ENCODE measurements around the gene MACIR. TPM values are rescaled to one million over a fixed set of nuclear protein-coding genes. Genes with fewer than 3 reads are reported as not detected.

Gene MACIR
- polyA plus RNA-seq, 2 of the 4 experiments (the other 2 are of a cell fraction), result 20.1 to 38.8 TPM

DNA sequence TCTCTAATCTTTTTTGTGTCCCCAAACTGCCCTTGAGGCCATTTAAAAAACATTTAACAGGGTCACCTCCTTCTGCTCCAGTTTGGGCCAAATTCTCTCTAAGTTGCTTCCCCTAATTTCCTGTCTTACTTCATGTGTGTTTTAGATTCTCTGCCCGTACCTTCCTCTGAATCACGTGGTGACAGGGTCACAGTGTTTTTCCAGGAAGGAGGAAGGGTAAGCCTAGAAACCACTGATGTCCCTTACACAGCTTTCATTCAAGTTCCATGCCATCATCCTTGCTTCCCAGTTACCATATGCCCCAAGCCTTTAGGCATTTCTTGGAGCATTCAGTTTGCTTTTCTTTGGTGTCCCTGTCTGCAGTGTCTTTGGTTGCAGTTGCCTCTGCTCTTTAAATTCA lies 42.4 kb upstream of the MACIR start:
- no peak overlapping the region for H3K27ac ChIP-seq
- WGBS (ENCODE audit: missing lambda C conversion rate), result 32% methylated on average over 2 of the region's 2 CpGs
- H3K4me1 ChIP-seq, result no peaks in the 10 kb centered on the region
- CTCF ChIA-PET, result interaction anchor here (0.6 to 1.6 kb wide), 3 partner anchors 9 to 76 kb away, joined by 4 to 5 read pairs (median 4); no protein-coding TSS in a partner anchor
- ATAC-seq (no peak), DNase-seq (ENCODE audit: low read depth in 1 of 2, low spot score in 1 of 2) (no peak), FAIRE-seq (no peak)
- H3K9me3 ChIP-seq, result no peaks in the 10 kb centered on the region
- POLR2A ChIA-PET, result no interaction called here
- TF ChIP-seq NR3C1 (IDR thresholded peaks at IDR 0.05) (no peak), ESRRA (IDR thresholded peaks at IDR 0.05; ENCODE audit: borderline replicate concordance, low read length) (no peak), ZC3H11A (IDR thresholded peaks at IDR 0.05) (no peak), ZNF302 (CRISPR knock-in tag; IDR thresholded peaks at IDR 0.05) (no peak)
- TF ChIP-seq, protein P1, sequence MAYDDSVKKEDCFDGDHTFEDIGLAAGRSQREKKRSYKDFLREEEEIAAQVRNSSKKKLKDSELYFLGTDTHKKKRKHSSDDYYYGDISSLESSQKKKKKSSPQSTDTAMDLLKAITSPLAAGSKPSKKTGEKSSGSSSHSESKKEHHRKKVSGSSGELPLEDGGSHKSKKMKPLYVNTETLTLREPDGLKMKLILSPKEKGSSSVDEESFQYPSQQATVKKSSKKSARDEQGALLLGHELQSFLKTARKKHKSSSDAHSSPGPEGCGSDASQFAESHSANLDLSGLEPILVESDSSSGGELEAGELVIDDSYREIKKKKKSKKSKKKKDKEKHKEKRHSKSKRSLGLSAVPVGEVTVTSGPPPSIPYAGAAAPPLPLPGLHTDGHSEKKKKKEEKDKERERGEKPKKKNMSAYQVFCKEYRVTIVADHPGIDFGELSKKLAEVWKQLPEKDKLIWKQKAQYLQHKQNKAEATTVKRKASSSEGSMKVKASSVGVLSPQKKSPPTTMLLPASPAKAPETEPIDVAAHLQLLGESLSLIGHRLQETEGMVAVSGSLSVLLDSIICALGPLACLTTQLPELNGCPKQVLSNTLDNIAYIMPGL (CRISPR knock-in tag; IDR thresholded peaks at IDR 0.05; ENCODE audit: borderline replicate concordance), result no peak
- H3K4me2 ChIP-seq, result no peak overlapping the region
- no peak overlapping the region for H3K4me3 ChIP-seq

DNA sequence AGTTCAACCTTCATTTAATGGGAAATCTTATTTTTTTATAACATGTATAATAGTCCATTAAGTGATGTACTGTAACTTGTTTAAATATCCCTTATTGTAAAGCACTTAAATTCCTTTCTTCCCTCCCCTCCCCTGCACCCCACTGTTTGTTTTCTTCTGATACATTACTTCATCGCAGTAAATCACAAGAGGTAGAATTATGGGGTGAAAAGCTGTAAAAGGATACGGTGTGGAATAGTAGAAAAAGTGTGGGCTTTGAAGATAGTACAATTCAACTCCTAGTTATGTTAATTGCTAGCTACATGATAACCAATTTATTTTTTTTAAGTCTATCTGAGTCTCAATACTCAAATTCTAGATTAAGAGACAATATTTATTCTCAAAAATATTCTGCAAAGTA lies 41.9 kb upstream of the MACIR start:
- POLR2A ChIA-PET, result no interaction called here
- CTCF ChIA-PET, result interaction anchor here (0.9 to 1.6 kb wide), 4 partner anchors 8 to 260 kb away, joined by 3 to 5 read pairs (median 4); no protein-coding TSS in a partner anchor
- no peak overlapping the region for H3K4me3 ChIP-seq
- DNase-seq (ENCODE audit: low read depth in 1 of 2, low spot score in 1 of 2), result no peak
- no peak overlapping the region for H3K27ac ChIP-seq
- WGBS (ENCODE audit: missing lambda C conversion rate), result 74% methylated on average over 2 of the region's 2 CpGs
- FAIRE-seq, result no peak
- no peaks in the 10 kb centered on the region for H3K4me1 ChIP-seq
- TF ChIP-seq EHF (CRISPR knock-in tag; IDR thresholded peaks at IDR 0.05) (no peak), TFCP2L1 (CRISPR knock-in tag; IDR thresholded peaks at IDR 0.05) (no peak), EP300 (IDR thresholded peaks at IDR 0.05) (no peak), JUNB (IDR thresholded peaks at IDR 0.05) (no peak), POLR2AphosphoS2 (conservative IDR thresholded peaks at IDR 0.05; ENCODE audit: low read length) (no peak), ZFP36 (IDR thresholded peaks at IDR 0.05; ENCODE audit: borderline replicate concordance, partially characterized antibody) (no peak), NR3C1 (IDR thresholded peaks at IDR 0.05) (no peak), MAFK (IDR thresholded peaks at IDR 0.05; ENCODE audit: partially characterized antibody) (no peak), CEBPB (IDR thresholded peaks at IDR 0.05) (no peak), HDAC2 (IDR thresholded peaks at IDR 0.05) (no peak), RARB (CRISPR knock-in tag; IDR thresholded peaks at IDR 0.05) (no peak), MAX (IDR thresholded peaks at IDR 0.05) (no peak), ZC3H11A (IDR thresholded peaks at IDR 0.05) (no peak), FOSL2 (IDR thresholded peaks at IDR 0.05) (no peak), FOSL2 (CRISPR knock-in tag; IDR thresholded peaks at IDR 0.05) (no peak)
- TF ChIP-seq, protein P2, sequence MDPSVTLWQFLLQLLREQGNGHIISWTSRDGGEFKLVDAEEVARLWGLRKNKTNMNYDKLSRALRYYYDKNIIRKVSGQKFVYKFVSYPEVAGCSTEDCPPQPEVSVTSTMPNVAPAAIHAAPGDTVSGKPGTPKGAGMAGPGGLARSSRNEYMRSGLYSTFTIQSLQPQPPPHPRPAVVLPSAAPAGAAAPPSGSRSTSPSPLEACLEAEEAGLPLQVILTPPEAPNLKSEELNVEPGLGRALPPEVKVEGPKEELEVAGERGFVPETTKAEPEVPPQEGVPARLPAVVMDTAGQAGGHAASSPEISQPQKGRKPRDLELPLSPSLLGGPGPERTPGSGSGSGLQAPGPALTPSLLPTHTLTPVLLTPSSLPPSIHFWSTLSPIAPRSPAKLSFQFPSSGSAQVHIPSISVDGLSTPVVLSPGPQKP (IDR thresholded peaks at IDR 0.05; ENCODE audit: low read depth, low read length), result no peak
- TF ChIP-seq, protein P3, sequence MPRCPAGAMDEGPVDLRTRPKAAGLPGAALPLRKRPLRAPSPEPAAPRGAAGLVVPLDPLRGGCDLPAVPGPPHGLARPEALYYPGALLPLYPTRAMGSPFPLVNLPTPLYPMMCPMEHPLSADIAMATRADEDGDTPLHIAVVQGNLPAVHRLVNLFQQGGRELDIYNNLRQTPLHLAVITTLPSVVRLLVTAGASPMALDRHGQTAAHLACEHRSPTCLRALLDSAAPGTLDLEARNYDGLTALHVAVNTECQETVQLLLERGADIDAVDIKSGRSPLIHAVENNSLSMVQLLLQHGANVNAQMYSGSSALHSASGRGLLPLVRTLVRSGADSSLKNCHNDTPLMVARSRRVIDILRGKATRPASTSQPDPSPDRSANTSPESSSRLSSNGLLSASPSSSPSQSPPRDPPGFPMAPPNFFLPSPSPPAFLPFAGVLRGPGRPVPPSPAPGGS (IDR thresholded peaks at IDR 0.05), result no peak
- H3K4me2 ChIP-seq, result no peak overlapping the region
- no peak for ATAC-seq
- no peaks in the 10 kb centered on the region for H3K9me3 ChIP-seq

- POLR2A ChIA-PET, result no interaction called here
- no peak for ATAC-seq
- Histone ChIP-seq H3K9me3 (no peaks in the 10 kb centered on the region), H3K4me1 (no peaks in the 10 kb centered on the region), H3K4me3 (no peak overlapping the region), H3K4me2 (no peak overlapping the region), H3K27ac (no peak overlapping the region)
- DNase-seq (ENCODE audit: low read depth in 1 of 2, low spot score in 1 of 2), result no peak
- CTCF ChIA-PET, result interaction anchor here (0.9 to 1.6 kb wide), 4 partner anchors 8 to 259 kb away, joined by 3 to 5 read pairs (median 4); no protein-coding TSS in a partner anchor
- FAIRE-seq, result no peak
- TF ChIP-seq, protein P1 (CRISPR knock-in tag; IDR thresholded peaks at IDR 0.05; ENCODE audit: borderline replicate concordance), result no peak
- TF ChIP-seq SREBF2 (IDR thresholded peaks at IDR 0.05) (no peak), MAX (IDR thresholded peaks at IDR 0.05) (no peak), KDM1A (IDR thresholded peaks at IDR 0.05; ENCODE audit: low read depth) (no peak), FOSB (CRISPR knock-in tag; IDR thresholded peaks at IDR 0.05) (no peak), ZSCAN20 (CRISPR knock-in tag; IDR thresholded peaks at IDR 0.05) (no peak), CEBPB (IDR thresholded peaks at IDR 0.05) (no peak), ZFP36 (IDR thresholded peaks at IDR 0.05; ENCODE audit: borderline replicate concordance, partially characterized antibody) (no peak), JUNB (IDR thresholded peaks at IDR 0.05) (no peak), POLR2AphosphoS2 (conservative IDR thresholded peaks at IDR 0.05; ENCODE audit: low read length) (no peak), NR3C1 (IDR thresholded peaks at IDR 0.05) (no peak), RARB (CRISPR knock-in tag; IDR thresholded peaks at IDR 0.05) (no peak), CBX8 (IDR thresholded peaks at IDR 0.05) (no peak), HOXB13 (CRISPR knock-in tag; IDR thresholded peaks at IDR 0.05; ENCODE audit: low read depth) (no peak)
- TF ChIP-seq, protein P2 (IDR thresholded peaks at IDR 0.05; ENCODE audit: low read depth, low read length), result no peak
Measured at GRCh38 chr5:103217101-103217500, 41.5 kb upstream of the MACIR start.
